GM18511 (cell line): Measurements from ENCODE around the gene TMEM82.

Source experiments
- ATAC-seq: cut with Tn5 transposase; IDR thresholded peaks from one replicate; pipeline ENCODE4 v1.9.1; 2021; ENCODE audit warnings: mild to moderate bottlenecking, moderate library complexity; ENCODE audit not compliant: unreplicated experiment

Gene TMEM82

DNA sequence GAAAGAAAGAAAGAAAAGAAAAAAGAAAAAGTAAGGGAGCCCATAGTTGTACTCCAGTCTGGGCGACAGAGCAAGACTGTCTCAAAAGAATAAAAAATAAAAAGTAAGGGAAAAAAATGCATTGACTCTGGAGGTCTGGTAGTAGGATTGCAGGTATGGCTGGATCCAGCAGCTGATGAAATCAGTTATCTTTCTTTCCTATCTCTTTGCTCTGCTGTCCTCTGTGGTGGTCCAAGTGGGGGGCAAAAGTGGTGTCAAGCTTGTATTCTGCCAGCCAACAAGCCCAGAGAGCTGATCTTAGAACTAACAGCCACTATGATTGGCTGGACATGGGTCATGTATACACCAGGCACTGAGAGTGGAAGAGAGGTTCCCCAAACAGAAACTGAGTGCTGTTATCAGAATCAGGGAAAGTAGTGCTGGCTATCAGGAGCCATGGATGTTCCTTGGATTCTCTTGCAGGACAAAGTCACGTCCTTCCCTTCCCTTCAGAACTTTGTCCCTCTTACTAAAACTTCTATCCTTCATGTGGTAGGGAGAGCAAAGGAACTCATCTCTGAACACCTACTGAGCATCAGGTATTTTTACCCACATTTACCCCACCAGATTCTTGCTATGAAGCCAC lies 12.8 kb downstream of the TMEM82 start:
- ATAC-seq = no peak

DNA sequence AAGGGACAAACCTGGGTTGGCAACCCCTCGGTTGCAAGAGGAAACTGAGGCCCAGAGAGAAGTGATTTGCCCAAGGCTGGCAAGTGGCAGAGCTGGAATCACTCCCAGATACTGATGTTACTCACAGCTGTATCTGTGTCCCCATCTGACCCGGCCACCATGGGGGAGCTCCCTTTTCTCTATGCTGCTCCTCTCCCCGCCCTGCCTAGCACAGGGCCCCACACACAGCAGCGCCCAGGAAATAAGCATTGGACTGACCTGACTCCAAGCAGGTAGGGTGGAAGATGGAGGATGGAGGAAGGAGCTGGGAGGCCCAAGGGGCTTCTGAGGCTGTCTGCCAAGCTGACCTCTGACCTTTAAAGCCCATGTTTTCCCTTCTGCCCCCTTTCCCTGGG lies 13.3 kb downstream of the TMEM82 start:
- no peak for ATAC-seq

DNA sequence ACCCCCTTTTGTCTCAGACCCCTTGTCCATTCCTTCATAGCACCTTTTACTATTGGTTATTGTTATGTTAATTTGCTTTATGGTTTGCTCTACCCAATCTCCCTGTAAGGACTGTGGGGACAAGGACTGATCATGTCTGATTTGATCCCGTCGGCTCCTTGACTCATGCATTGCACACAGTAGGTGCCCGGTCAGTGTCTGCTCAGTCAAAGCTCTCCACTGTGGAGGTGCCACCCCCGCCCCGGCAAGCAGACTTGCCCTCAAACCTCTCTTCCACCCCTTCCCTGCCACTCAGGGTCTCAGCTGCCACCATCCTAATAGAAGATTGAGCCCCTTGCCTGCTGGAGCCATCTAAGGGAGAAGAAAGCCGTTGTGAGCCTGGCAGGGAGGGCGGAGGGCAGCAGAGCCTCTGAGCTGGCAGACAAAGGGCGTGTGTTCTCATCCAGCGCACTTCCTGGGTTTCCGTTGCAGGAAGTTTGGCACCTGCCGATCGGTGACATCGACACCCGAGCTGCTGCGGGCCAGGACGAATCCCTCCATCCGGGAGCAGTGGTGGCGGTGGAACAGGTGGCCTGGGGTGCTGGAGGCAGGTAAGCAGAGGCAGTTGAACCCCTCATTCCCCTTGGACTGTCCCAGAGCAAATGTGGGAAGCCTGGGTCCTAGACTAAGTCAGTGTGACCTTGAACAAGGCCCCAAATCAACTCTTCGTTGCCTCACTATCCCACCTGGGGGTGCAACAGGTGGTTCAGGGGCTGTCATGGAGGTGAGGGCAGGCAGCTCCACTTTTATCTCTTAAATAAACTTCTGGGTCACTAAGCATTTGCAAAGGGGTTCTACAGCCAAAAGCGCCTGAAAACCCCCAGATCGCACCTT lies 14.1 kb downstream of the TMEM82 start:
- no peak for ATAC-seq

DNA sequence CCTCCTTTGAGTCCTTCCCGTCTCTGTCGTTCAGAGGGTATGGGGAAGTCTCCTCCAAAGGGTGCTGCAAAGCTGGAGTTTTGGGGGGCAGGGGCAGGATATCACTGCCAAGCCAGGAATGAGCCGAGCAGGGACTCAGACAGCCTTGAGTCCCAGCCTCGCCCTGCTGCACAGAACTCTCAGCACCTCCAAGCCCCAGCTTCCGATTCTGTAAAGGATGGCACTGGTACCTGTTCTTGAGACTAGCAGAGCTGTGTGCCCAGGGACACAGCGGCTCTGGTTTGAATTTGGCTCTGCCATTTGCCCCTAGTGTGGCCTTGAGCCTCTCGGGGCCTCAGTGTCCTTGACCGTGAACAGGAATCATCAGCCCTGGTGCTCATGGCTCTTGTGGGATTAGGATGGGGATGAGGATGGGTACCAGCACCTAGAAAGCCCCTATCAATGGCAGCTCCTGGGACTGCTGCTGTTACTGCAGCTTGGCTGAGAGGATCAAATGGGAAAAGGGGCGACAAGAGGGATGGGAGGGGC lies 14.8 kb downstream of the TMEM82 start:
- no peak for ATAC-seq

DNA sequence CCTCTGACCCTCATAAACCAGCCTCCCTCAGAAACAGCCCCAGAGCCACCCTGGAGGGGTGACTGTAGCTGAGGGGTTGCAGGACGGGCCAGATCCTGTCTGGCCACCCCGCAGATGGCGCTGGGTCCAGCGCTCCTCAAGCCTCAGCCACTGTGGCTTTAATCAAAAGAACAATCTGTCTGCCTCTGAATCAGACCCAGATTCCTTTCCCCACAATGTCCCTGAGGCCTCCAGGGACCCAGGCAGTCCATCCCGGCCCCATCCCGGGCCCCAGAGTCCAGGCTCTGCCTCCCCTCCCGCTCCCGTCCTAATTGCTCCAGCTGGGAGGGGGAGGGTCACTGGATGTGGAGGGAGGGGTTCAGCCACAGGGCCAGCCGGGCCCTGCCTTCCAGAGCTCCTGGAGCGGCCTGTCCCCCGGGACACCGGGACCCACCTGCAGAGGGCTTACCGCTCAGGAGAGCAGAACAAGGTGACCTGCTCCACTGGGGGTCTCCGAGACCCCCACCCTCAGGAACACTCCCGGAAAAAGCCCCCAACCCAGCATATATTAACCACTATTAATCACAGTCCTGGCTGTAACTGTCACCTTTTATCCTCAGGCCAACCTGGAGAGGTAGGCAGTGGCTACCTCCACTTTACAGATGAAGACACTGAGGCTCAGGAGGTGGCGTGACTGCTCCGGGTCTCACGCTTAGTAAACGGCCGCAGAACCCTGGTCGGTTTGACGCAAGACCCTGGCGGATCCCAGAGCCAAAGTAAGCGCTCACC lies 15.5 kb downstream of the TMEM82 start:
- no peak for ATAC-seq

DNA sequence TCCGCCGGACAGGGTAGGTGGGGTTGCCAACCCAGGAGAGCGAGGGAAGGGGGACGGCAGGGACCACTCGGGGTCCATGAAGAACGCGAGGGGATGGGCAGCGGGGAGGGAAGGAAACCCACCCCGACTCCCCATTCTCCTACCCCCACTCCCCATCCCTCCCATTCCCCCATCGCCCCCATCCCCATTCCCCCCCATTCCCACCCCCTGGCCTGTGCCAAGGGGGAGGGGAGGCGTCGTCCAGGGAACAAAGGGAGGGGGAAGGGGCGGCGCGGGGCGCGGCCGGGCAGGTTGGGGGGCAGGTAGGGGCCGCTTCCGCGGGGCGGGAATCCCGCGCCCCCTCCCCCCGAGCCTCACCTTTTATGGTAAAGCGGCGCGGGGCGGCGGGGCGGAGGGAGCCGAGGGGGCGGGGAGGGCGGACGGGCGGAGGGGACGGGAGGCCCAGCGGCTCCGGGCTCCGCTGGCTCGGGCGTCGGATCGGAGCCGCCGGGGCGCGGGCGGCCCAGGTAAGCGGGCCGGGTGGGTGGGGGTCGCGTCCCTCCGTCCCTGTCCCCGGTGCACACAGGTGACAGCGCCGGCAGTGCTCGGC lies 16.1 kb downstream of the TMEM82 start, which contains the start of gene FBLIM1:
TSS of gene FBLIM1 (plus strand) at position 453 of the 589 bp plus-strand sequence. CDS start 6,189 bp downstream, outside the sequence.
- ATAC-seq = no peak

DNA sequence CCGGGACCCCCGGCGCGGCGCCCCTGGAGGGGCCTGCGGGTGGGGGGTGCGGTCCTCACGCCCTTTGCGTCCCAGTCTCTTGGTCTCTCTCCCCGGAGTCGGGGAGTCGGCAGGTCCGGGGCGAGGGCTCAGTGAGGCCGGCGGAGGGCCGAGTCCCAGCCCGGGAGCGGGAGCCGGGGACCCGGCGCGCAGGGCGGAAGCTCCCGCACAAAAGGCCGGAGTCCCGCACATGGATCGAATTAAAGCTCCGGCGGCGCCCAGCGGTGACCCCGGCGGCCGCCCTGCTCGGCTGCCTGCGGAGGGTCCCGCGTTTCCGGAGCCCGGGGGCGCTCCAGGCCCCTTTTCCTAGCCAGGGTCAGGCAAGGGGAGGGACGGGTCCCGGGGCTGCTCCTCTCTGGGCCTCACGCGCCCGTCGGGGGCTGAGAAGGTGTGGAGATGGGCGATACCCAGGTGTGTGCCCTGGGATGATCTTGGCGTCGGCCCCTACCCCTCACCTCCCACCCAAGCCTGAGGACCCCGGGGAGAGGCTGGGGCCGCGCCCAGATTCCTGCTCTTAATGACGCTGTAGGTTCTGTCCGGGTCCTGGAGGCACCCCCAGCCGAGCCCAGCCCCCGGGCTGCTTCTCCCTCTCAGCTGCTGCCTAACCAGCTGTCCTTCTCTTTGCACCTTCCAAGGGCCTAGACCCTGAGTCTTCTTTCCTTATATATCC lies 16.8 kb downstream of the TMEM82 start:
- ATAC-seq = no peak

DNA sequence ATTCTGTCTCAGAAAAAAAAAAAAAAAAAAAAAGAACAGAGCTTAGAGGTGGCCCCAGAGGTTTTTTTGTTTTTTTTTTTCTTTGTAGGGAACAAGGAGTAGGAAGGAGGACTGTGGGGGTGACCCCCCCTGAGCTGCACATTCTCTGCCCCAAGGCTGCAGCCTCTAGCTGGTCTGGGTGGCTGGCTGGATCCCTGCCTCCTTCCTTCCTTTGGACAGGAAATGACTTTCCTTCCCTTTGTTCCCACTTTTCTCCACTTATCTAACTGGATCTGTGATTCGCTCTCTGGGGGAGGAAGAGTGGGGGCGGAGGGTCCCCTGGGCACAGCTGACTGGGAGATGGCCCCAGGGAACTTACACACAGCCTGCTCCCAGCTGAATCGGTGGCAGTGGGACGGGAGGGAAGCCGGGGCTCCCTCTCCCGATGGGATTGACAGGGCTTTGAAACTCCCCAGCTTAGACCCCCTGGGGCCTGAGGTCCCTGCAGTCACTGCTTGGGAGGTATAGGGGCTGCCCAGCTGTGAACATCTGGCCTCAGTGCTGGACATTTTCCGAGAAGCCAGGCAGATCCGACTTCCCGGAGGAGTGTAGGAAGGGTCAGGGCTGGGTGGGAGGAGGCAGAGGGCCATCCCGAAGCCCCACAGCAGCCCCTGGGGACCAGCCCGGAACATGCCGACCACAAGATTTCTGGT lies 18.4 kb downstream of the TMEM82 start:
- no peak for ATAC-seq

DNA sequence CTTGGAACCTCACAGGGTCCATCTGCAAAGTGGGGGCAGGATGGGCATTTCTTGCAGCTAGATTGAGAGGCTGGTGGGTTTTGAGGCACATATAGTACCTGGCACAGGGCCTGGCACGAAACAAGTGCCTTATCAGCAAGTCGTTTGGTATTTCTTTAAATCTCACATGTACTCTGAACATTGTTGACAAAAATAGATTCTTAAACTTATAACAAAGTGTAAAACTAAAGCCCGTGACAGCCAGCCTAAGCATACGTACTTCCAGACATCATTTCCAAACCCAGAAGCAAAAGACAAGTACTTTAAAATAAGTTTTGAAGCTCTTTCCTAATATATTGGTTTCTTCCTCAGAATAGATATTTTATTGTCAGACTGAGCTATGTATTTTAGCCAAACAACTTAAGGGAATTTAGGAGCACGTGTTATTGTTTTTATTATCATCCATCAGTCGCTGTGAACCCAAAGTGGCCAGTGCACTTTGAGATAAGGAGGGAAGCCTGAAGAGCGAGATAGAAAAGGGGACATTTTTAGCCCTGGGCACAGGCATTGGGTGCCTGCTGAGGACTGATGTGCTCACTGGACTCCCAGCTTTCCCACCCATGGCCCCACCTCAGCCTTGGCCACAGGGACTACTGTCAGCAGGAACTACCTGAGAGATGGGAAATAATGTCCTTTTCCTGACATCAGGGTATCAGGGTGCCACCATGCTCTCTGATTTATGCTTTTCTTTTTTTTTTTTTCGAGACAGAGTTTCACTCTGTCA lies 19.2 kb downstream of the TMEM82 start:
- ATAC-seq = no peak

DNA sequence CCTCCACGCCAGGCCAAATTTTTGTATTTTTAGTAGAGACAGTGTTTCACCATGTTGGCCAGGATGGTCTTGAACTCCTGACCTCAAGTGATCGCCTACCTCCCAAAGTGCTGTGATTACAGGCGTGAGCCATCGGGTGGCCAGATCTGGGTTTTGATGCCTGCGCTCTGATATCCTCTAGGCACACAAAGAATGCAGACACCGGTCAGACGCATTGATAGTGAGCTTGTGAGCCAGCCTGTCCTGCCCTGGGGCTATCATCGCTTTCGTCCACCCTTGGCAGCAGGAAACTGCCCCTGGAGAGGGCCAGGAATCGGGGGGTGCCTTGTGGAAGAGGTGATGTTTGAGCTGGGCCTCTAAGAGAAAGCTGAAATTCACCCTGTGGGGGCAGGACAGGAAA lies 20.2 kb downstream of the TMEM82 start:
- no peak for ATAC-seq

DNA sequence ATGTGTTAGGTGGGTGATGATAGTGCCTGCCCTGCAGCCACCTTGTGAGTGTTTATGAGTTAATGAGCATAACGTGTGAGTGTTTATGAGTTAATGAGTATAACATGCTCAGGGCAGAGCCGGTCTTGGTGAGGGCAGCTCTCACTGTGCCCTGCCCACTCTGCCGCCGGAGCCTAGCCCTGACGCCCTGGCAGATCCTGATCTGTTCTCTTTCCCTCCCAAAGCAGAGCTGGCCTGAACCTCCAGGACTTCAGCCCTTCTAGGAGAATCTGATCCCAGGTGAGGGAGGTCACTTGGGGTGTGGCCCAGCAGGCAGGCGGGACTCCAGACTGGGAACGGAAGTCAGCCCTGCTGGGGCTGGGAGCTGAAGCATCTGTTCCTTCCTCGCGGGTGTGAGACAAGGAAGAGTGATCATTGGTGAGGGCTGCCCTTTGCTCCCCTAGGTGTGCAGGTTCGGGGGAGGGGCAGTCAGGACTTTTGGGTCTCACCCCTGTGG lies 22.0 kb downstream of the TMEM82 start:
- ATAC-seq = no peak

DNA sequence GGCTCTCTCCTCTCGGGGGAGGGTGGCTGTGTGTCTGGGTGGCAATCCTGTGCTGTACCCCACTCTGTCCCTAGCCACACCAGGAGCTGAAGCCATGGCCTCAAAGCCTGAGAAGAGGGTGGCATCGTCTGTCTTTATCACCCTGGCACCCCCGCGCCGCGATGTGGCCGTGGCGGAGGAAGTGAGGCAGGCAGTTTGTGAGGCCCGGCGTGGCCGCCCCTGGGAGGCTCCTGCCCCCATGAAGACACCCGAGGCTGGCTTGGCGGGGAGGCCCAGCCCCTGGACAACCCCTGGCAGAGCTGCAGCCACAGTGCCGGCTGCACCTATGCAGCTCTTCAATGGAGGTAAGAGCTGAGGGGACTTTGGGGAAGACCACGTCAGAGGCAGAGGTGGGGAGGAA lies 22.6 kb downstream of the TMEM82 start:
- ATAC-seq = no peak

DNA sequence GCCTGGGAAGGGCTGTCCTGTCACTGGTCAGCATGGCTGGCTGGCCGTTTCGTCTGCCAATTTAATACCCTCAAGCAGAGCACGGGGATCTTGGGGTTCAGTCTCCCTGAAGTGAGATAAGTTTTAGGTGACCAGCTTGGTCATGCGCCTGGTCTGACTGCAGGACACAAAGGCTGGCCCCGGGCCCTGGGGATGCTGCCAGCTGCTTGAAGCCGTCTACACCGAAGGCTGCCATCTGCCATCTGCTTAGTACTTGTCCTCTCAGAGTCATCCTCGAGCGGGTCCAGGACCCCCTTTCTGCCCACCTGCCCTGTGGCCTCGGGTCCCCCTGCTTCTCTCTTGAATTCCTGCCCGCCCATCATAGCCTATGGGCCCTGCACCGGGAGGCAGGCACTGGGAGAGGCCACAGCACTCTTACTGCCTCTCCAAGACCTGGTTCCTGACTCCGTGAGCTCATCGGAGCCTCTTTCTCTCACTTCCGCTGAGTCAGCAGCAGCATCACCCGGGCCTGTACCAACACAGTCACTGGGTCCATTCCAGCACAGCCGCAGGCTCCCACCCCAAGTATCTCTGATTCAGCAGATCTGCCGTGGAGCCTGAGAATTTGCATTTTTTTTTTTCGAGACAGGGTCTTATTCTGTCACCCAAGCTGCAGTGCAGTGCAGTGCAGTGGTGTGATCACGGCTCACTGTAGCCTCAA lies 23.3 kb downstream of the TMEM82 start:
- no peak for ATAC-seq

DNA sequence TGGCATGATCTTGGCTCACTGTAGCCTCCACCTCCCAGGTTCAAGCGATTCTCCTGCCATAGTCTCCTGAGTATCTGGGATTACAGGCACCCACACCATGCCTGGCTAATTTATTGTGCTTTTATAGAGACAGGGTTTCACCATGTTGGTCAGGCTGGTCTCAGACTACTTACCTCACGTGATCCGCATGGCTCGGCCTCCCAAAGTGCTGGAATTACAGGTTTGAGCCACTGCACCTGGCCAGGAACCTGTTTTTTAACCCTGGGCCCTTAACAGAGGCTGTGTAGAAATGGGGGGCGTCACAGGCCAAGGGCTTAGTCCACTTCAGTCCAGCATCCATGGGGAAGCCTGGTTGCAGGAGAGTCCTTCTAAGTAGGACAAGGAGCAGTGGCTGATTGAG lies 25.6 kb downstream of the TMEM82 start:
- ATAC-seq = no peak

DNA sequence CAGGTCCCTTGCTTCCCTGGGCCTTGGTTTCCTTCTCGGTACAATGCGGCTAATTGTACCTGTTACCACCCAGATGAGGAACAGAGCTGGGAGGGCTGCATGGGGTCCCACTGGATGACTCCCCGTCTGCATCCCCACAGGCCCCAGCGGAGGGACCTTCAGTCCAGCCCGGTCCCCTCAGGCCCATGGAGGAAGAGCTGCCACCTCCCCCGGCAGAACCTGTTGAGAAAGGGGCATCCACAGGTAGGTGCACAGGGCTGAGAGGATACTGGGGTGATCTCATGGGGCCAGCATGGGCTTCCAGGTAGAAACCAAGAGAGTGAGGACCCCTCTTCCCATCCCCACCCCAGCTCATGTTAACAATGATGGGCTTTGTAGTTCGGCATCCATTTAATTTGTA lies 26.1 kb downstream of the TMEM82 start:
- ATAC-seq = no peak

DNA sequence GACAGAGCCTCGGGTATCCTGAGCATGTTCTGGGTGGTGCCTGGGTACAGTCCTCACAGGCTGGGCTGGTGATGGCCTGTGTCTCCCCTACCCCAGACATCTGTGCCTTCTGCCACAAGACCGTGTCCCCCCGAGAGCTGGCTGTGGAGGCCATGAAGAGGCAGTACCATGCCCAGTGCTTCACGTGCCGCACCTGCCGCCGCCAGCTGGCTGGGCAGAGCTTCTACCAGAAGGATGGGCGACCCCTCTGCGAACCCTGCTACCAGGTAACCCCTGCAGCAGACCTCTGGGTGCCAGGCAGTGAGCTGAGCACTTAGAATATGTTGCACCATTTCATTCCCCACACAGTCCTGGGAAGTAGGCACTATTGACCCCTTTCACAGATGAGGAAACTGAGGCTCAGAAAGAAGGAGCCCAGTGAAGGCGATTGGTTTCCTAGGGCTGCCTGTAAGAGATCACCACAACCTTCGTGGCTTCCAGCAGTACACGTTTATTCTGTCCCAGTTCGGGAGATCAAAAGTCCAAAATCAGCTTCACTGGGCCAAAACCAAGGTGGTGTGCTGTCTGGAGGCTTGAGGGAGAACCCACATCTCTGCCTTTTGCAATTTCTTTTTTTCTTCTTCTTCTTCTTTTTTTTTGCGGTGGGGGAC lies 28.1 kb downstream of the TMEM82 start:
- ATAC-seq = no peak

DNA sequence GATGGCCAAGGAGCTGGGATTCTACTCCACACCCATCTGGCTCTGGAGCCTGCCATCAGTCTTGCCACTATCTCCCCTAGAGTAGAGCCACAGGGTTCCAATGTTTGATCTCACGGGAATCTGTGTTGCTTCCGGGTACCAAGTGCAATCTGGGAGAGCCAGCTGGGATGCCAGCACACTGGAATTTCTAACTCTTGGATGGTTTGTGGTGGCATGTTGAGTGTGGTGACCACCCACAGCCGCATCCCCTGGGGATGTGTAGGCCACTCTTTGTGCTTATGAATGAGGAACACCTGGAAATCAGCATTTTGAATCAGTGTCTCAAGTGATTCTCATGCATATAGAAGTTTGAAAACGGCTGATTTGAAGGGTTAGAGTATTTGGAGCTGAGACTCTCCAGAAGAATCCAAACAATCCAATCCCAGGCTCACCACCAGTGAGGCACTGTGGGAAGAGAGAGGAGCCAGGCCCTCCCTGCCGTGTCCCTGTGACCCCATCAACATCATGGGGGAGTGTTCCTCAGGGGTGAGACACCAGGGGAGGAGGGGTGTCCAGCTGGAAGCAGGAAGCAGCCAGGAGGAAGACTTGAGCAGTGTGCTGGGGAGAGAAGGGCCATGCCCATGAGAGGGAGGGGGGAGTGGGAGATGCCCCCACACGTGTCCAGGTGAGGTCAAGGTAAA lies 29.7 kb downstream of the TMEM82 start:
- ATAC-seq = no peak
